Left ventricle myocardium inferior (tissue), 1 donor: Measurements from ENCODE around the gene UNC80. TPM values are rescaled to one million over a fixed set of nuclear protein-coding genes. Genes with fewer than 3 reads are reported as not detected.

Experiments
- DNase-seq: peaks from one replicate; pipeline ENCODE4 v3.0.0-alpha.2; 2020
- H3K27ac ChIP-seq: fragments of 200-600 bp; replicated peaks from 2 replicates; pipeline ENCODE4 v1.8.0; 2021
- H3K27me3 ChIP-seq: fragments of 200-600 bp; 2 replicates; pipeline ENCODE4 v1.8.0; 2021; ENCODE audit warnings: low read depth
- H3K36me3 ChIP-seq: fragments of 200-600 bp; 2 replicates; pipeline ENCODE4 v1.8.0; 2021
- H3K4me1 ChIP-seq: fragments of 200-600 bp; 2 replicates; pipeline ENCODE4 v1.8.0; 2021
- H3K4me3 ChIP-seq: fragments of 200-600 bp; 2 replicates; pipeline ENCODE4 v1.8.0; 2021; ENCODE audit warnings: mild to moderate bottlenecking, moderate library complexity
- H3K9me3 ChIP-seq: fragments of 200-600 bp; replicated peaks from 2 replicates; pipeline ENCODE4 v1.8.0; 2021
- CTCF ChIP-seq: fragments of 200-600 bp; IDR thresholded peaks from 2 replicates; pipeline ENCODE4 v1.8.0; 2021; ENCODE audit warnings: antibody characterized with exemption, mild to moderate bottlenecking, borderline replicate concordance
- intact Hi-C: fragments of 100-400 bp; cut with micrococcal nuclease; formaldehyde crosslinking; loops from one replicate; pipeline ENCODE4 v1.11.0; 2022
- total RNA-seq: library from RNA; stranded (reverse); fragmentation: NEBNext Ultra II Directional; extraction: Animal tissue kit (Norgen Biotek cat#: 25700); gene quantifications from one replicate; pipeline ENCODE4 v1.2.1, GENCODE V29; 2021
- donor health status: DM: no; HTN: yes; CAD: no; lungs with severe emphysema.

The UNC80 gene
- total RNA-seq, 1 donor from 2014 or later, result 0.03 TPM

- H3K36me3 ChIP-seq, result no peaks in the 10 kb centered on the region
- no peak for DNase-seq
- no peaks in the 10 kb centered on the region for H3K9me3 ChIP-seq
- intact Hi-C loops, result no loop called here
- no peak overlapping the region for H3K27ac ChIP-seq
- TF ChIP-seq CTCF, result no peak
- no peaks in the 10 kb centered on the region for H3K4me1 ChIP-seq
- peaks cover 12% of the 10 kb centered on the region for H3K27me3 ChIP-seq
- no peak overlapping the region for H3K4me3 ChIP-seq
These were observed 174.9 kb downstream of the UNC80 start for GRCh38 chr2:209946539-209946938.

- Histone ChIP-seq H3K27me3 (peaks cover 3% of the 10 kb centered on the region), H3K36me3 (no peaks in the 10 kb centered on the region), H3K27ac (no peak overlapping the region), H3K4me3 (no peak overlapping the region), H3K9me3 (no peaks in the 10 kb centered on the region), H3K4me1 (no peaks in the 10 kb centered on the region)
- DNase-seq, result no peak
- intact Hi-C loops, result no loop called here
- no peak for TF ChIP-seq CTCF
These were observed 184.6 kb downstream of the UNC80 start for GRCh38 chr2:209956271-209956670.

GRCh38 chr2:209958016-209958415, 186.4 kb downstream of the UNC80 start:
- no peaks in the 10 kb centered on the region for H3K9me3 ChIP-seq
- intact Hi-C loops, result no loop called here
- H3K27ac ChIP-seq, result no peak overlapping the region
- H3K27me3 ChIP-seq, result no peaks in the 10 kb centered on the region
- no peaks in the 10 kb centered on the region for H3K36me3 ChIP-seq
- no peak overlapping the region for H3K4me3 ChIP-seq
- H3K4me1 ChIP-seq, result no peaks in the 10 kb centered on the region
- no peak for DNase-seq
- TF ChIP-seq CTCF, result no peak

GRCh38 chr2:209960045-209960444, 188.4 kb downstream of the UNC80 start:
- H3K4me1 ChIP-seq, result no peaks in the 10 kb centered on the region
- no peak for DNase-seq
- H3K36me3 ChIP-seq, result no peaks in the 10 kb centered on the region
- H3K27me3 ChIP-seq, result no peaks in the 10 kb centered on the region
- intact Hi-C loops, result loop anchor here (10.0 kb wide), 1 partner anchor 625 kb away; no protein-coding TSS in a partner anchor
- H3K9me3 ChIP-seq, result no peaks in the 10 kb centered on the region
- H3K4me3 ChIP-seq, result no peak overlapping the region
- TF ChIP-seq CTCF, result no peak
- H3K27ac ChIP-seq, result no peak overlapping the region

GRCh38 chr2:209960676-209961630, 189.3 kb downstream of the UNC80 start:
- TF ChIP-seq CTCF, result peak; percentile 77
- H3K9me3 ChIP-seq, result no peaks in the 10 kb centered on the region
- no peak overlapping the region for H3K4me3 ChIP-seq
- H3K27ac ChIP-seq, result no peak overlapping the region
- no peaks in the 10 kb centered on the region for H3K36me3 ChIP-seq
- intact Hi-C loops, result loop anchor here (10.0 kb wide), 1 partner anchor 626 kb away; no protein-coding TSS in a partner anchor
- peak; percentile 18 for DNase-seq
- H3K27me3 ChIP-seq, result no peaks in the 10 kb centered on the region
- H3K4me1 ChIP-seq, result no peaks in the 10 kb centered on the region
